ENCODE measurements around the gene SLC20A1.

DNA sequence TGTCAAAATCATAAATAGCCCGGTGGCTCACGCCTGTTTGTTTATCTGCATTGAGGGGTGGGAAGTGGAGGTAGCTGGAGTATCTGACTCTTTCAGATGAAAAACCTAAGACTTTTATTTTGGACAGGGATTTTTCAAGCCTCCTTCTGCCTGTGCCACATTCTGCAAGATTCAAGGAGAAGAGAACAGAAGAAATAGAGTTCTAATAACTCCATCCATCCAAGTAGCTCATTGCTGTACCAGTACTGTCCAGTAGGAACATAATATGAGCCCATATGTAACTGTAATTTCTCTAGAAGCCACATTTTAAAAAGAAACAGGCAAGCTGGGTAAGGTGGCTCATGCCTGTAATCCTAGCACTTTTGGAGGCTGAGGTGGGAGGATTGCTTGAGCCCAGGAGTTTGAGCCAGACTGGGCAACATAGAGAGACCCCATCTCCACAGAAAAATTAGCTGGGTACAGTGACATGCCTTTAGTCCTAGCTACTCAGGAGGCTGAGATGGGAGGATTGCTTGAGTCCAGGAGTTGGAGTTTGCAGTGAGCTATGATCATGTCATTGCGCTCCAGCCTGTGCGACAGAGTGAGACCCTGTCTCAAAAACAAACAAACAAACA is 39.6 kb downstream of the SLC20A1 start:
- TF ChIP-seq, protein P1, sequence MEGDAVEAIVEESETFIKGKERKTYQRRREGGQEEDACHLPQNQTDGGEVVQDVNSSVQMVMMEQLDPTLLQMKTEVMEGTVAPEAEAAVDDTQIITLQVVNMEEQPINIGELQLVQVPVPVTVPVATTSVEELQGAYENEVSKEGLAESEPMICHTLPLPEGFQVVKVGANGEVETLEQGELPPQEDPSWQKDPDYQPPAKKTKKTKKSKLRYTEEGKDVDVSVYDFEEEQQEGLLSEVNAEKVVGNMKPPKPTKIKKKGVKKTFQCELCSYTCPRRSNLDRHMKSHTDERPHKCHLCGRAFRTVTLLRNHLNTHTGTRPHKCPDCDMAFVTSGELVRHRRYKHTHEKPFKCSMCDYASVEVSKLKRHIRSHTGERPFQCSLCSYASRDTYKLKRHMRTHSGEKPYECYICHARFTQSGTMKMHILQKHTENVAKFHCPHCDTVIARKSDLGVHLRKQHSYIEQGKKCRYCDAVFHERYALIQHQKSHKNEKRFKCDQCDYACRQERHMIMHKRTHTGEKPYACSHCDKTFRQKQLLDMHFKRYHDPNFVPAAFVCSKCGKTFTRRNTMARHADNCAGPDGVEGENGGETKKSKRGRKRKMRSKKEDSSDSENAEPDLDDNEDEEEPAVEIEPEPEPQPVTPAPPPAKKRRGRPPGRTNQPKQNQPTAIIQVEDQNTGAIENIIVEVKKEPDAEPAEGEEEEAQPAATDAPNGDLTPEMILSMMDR (IDR thresholded peaks at IDR 0.05): peak in 3 of 5 experiments; percentile 5 to 21 (median 9)
- TF ChIP-seq POLR2A (IDR thresholded peaks at IDR 0.05): no peak
